Stimulated activated CD8-positive, alpha-beta memory T cell treated with anti-CD3 and anti-CD28 coated beads, Interleukin-7, amount 100 ng/mL, for 24 hours (primary cell): Measurements from ENCODE around the gene TSC22D3.
A peak's percentile ranks its signal among the peaks of the same experiment; 100 is the strongest.

Experiments
- DNase-seq: peaks from one replicate; pipeline ENCODE4 v3.0.0-alpha.2; 2020; ENCODE audit warnings: low read depth

TSC22D3 gene

GRCh38 chrX:107730991-107731766 lies 44.4 kb downstream of the TSC22D3 start:
- no peak for DNase-seq

- no peak for DNase-seq
These were observed 45.3 kb downstream of the TSC22D3 start for GRCh38 chrX:107730298-107730655.

- no peak for DNase-seq
These were observed 45.9 kb downstream of the TSC22D3 start for GRCh38 chrX:107729558-107730297.

- no peak for DNase-seq
These were observed 47.1 kb downstream of the TSC22D3 start for GRCh38 chrX:107728371-107729099.

GRCh38 chrX:107726816-107727534 lies 48.6 kb downstream of the TSC22D3 start:
- no peak for DNase-seq

- DNase-seq: no peak
These were observed 49.6 kb downstream of the TSC22D3 start for GRCh38 chrX:107725761-107726555.

- DNase-seq: no peak
These were observed 50.9 kb downstream of the TSC22D3 start for GRCh38 chrX:107724653-107725052.

GRCh38 chrX:107723511-107723910 lies 52.1 kb downstream of the TSC22D3 start:
- no peak for DNase-seq

GRCh38 chrX:107721966-107722707 lies 53.5 kb downstream of the TSC22D3 start:
- DNase-seq: no peak

GRCh38 chrX:107721318-107721717 lies 54.3 kb downstream of the TSC22D3 start:
- DNase-seq: no peak

GRCh38 chrX:107718156-107718621 lies 57.4 kb downstream of the TSC22D3 start:
- DNase-seq: no peak

GRCh38 chrX:107716816-107717700 lies 58.5 kb downstream of the TSC22D3 start:
- DNase-seq: peak; percentile 55

- DNase-seq: no peak
These were observed 59.4 kb downstream of the TSC22D3 start for GRCh38 chrX:107716118-107716684.

GRCh38 chrX:107715331-107716117 lies 60.1 kb downstream of the TSC22D3 start:
- DNase-seq: no peak

GRCh38 chrX:107714206-107714891 lies 61.2 kb downstream of the TSC22D3 start:
- DNase-seq: no peak

- no peak for DNase-seq
These were observed 61.9 kb downstream of the TSC22D3 start for GRCh38 chrX:107713543-107714205.

- DNase-seq: no peak
These were observed 62.4 kb downstream of the TSC22D3 start for GRCh38 chrX:107713203-107713542.
